VCaP (cell line): ENCODE results near the gene AOAH.
"Not testable (repeated sequence)": the region's sequence is repeated elsewhere in the genome, so short reads cannot be mapped to it uniquely, and the experiment has no call there.

Experiments used
- H3K27ac ChIP-seq: fragments of 450-650 bp; 2 replicates; pipeline ENCODE4 v1.5.1; 2017
- TF ChIP-seq, protein P1 (sequence below): fragments of 450-650 bp; conservative IDR thresholded peaks from 2 replicates; pipeline ENCODE4 v1.5.1; 2017; ENCODE audit warnings: mild to moderate bottlenecking, moderate library complexity

The AOAH gene

DNA sequence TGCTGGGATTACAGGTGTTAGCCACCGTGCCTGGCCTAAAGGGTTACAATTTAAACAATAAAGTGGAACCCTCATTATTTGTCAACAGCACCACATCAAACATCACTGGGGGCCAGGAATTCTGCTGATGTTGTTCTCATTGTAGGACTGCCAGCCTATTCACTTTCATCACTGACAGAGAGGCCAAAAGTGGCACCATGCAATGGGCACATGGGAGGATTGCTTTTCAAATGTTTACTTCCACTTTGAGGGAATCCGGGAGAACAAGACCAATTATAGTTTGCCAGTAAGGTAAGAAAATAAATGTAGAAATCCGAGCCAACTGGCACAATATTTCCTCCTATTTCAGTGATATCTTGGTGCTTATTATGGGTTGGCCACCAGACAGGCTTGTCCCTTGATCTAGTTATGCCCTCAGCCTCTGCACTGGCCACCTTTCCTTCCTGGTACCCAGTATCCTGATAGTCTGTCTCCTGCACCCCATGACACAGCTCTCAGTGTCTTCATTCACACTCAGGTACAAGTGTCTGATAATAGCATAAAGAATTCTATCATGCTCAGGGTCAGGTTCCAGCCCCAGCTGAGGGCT, 252.1 kb downstream of the AOAH start:
- TF ChIP-seq, protein P1, sequence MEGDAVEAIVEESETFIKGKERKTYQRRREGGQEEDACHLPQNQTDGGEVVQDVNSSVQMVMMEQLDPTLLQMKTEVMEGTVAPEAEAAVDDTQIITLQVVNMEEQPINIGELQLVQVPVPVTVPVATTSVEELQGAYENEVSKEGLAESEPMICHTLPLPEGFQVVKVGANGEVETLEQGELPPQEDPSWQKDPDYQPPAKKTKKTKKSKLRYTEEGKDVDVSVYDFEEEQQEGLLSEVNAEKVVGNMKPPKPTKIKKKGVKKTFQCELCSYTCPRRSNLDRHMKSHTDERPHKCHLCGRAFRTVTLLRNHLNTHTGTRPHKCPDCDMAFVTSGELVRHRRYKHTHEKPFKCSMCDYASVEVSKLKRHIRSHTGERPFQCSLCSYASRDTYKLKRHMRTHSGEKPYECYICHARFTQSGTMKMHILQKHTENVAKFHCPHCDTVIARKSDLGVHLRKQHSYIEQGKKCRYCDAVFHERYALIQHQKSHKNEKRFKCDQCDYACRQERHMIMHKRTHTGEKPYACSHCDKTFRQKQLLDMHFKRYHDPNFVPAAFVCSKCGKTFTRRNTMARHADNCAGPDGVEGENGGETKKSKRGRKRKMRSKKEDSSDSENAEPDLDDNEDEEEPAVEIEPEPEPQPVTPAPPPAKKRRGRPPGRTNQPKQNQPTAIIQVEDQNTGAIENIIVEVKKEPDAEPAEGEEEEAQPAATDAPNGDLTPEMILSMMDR = no peak
- no peak overlapping the region for H3K27ac ChIP-seq

DNA sequence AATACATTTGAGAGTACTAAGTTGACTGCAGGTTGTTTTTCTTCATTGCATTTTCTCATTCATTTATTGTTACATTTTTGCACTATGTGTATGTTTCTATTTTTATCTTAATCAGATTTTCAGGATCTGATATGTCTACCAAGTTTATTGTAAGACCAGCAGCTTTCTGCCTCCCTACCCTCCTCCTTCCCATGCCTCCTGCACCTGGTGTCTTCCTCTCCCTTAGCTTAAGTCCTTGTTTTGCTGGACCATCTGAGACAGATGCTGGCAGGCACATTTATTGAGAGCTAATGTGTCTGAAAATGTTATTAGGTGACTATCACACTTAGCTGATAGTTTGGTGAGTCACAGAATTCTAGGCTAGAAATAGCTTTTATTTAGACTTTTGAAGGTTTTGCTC, 255.1 kb downstream of the AOAH start:
- H3K27ac ChIP-seq = no peak overlapping the region
- TF ChIP-seq, protein P1 = no peak

DNA sequence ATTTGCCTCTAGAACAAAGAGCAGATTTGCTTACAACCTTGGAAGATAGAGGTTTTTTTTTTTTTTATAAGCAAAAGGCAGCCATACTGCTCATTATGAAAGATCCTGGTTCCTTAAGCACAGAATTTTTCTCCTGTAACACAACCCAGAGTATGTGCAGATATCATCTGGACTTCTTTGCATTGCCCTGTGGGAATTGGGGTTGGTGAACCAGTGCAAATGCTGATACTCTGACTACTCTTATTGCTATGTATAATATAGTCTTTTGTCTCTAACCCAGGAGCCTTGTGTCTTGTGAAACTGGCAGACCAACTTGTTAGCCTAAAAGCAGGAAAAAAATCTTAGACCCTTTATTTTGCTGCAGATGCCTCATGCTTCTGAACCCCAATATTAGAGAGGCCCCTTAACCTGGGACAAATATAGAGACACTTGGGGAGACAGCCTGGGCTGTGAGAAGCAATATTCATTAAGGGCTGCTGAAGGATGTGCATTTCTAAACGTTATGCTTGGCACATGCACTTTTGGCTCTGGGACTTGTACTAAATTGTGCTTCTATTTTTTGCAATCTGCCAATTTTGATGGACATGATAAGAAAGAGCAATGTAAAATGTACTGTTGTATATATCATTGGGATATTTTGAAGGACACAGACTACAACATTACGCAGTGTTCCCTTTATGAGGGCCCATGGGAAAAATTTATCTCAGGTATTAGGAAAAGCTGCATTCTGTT, 255.8 kb downstream of the AOAH start:
- TF ChIP-seq, protein P1 = no peak
- no peak overlapping the region for H3K27ac ChIP-seq

DNA sequence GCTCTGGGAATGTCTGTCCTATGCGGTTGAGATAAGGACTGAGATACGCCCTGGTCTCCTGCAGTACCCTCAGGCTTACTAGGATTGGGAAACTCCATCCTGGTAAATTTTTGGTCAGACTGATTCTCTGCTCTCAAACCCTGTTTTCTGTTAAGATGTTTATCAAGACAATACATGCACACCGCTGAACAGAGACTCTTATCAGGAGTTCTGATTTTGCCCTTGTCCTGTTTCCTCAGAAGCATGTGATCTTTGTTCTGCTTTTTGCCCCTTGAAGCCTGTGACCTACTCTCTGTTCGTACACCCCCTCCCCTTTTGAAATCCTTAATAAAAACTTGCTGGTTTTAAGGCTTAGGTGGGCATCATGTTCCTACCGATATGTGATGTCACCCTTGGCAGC, 258.3 kb downstream of the AOAH start:
- not testable (repeated sequence) for H3K27ac ChIP-seq

DNA sequence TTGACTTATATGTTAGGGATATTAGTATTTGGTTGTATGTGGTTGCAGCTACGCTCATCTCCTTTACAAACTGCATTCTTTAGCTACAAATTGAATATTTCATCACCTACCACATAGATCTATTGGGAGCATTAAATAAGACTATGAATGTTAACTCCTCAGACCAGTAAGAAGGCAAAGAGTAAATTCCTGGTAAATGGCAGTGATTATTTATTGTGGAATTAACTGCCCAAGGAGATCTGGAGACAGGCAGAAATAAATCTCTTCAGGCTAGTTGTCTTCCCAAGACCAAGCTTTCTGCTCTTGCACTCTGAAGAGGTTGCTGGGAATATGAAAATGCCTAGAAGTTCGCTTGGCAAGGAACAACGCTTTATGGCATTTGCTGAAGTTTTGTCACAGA, 260.0 kb downstream of the AOAH start:
- H3K27ac ChIP-seq = no peak overlapping the region
- TF ChIP-seq, protein P1 = no peak
